DND-41 (cell line): Measurements from ENCODE around the gene IFI6.

Experiments used
- CTCF ChIP-seq: IDR thresholded peaks from 2 replicates; pipeline ENCODE4 v1.5.1; 2012; ENCODE audit warnings: borderline replicate concordance, low read length, moderate library complexity, mild to moderate bottlenecking; ENCODE audit not compliant: poor library complexity, severe bottlenecking; ENCODE audit errors: extremely low read depth
- EZH2 ChIP-seq: IDR thresholded peaks from 3 replicates; pipeline ENCODE4 v1.6.1; 2012; ENCODE audit warnings: borderline replicate concordance, low read depth, mild to moderate bottlenecking, moderate library complexity, low read length, inconsistent platforms; ENCODE audit not compliant: severe bottlenecking

GRCh38 chr1:27638047-27638734 lies 33.8 kb downstream of the IFI6 start:
- TF ChIP-seq CTCF, result no peak
- no peak for TF ChIP-seq EZH2
